Islet precursor cell (in vitro differentiated cells): ENCODE measurements around the gene PKP3.
"Not testable (repeated sequence)": the region's sequence is repeated elsewhere in the genome, so short reads cannot be mapped to it uniquely, and the experiment has no call there.

ENCODE experiments used
- DNase-seq: peaks from one replicate; pipeline ENCODE4 v3.0.0-alpha.2; 2018

The PKP3 gene

GRCh38 chr11:396511-396947 lies 2.5 kb downstream of the PKP3 start:
- no peak for DNase-seq

- DNase-seq, result no peak
These were observed 3.0 kb downstream of the PKP3 start for GRCh38 chr11:396948-397548.

- DNase-seq, result no peak
These were observed 4.8 kb downstream of the PKP3 start for GRCh38 chr11:398826-399225.

GRCh38 chr11:399731-400211 lies 5.8 kb downstream of the PKP3 start:
- no peak for DNase-seq

DNA sequence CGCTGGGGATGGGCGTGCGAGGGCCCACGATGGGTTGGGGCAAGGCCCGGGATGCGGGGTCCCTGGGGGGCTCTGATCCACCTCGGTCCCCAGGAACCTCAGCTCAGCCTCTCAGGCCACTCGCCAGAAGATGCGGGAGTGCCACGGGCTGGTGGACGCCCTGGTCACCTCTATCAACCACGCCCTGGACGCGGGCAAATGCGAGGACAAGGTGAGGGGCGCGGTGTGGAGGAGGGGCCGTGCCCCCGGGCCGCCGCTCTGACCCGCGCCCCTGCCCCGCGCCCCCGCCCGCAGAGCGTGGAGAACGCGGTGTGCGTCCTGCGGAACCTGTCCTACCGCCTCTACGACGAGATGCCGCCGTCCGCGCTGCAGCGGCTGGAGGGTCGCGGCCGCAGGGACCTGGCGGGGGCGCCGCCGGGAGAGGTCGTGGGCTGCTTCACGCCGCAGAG lies 6.3 kb downstream of the PKP3 start:
- DNase-seq, result no peak

- DNase-seq, result not testable (repeated sequence)
These were observed 7.2 kb downstream of the PKP3 start for GRCh38 chr11:401196-401595.

DNA sequence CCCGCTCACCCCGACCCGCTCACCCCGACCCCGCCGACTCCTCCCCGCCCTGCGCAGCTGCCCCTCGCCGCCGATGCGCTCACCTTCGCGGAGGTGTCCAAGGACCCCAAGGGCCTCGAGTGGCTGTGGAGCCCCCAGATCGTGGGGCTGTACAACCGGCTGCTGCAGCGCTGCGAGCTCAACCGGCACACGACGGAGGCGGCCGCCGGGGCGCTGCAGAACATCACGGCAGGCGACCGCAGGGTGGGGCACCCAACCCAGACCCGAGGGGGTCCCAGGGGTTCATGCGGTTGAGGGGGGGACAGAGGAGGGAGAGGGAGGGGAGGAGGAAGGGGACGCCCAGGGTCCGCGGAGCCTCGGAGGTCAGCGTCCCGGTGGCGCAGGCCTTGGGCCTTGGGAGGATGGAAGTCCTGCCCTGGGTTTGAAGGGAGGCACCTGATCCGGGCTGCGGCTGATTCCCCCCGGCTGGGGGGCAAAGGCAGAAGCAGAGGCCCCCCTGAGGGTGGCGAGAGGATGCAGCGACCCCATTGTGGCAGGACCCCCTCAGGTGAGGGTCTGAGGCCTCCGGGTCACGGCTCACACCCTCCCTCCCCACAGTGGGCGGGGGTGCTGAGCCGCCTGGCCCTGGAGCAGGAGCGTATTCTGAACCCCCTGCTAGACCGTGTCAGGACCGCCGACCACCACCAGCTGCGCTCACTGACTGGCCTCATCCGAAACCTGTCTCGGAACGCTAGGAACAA lies 9.2 kb downstream of the PKP3 start:
- DNase-seq, result no peak

- DNase-seq, result no peak
These were observed 9.9 kb downstream of the PKP3 start for GRCh38 chr11:403761-404431.

- no peak for DNase-seq
These were observed 10.7 kb downstream of the PKP3 start for GRCh38 chr11:404551-405264.

DNA sequence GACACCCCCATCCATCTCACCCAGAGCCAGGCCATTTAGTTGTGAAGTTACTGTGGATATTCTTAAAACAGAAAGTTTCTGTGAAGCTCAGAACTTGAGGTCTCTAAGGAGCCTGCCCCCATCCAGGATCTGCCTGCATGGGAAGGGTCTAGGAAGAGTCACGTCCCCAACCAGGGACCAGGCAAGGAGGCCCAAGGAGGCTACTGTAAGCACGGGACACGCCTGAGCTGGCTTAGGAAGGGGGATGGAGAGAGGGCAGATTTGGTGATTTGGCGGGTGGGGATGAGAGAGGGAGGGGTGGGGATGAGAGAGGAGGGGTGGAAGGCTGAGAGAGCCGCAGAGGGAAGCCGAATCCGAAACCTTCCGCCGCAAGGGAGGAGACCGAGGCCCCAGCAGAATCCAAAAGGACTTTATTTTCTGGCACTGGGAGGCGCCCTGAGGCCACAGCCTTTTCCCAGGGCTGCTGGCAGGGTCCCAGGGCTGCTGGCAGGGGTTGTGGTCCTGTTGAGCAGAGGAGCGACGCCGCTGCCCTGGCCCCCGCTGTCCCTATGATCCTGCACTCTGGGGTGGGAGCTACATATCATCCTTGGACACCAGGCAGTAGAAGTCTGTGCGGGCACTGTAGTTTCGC lies 11.4 kb downstream of the PKP3 start:
- DNase-seq, result no peak

- no peak for DNase-seq
These were observed 12.2 kb downstream of the PKP3 start for GRCh38 chr11:405954-406795.

GRCh38 chr11:406796-407650 lies 13.0 kb downstream of the PKP3 start:
- DNase-seq, result peak; percentile 92

GRCh38 chr11:407651-408123 lies 13.7 kb downstream of the PKP3 start:
- no peak for DNase-seq

GRCh38 chr11:408154-409007 lies 14.4 kb downstream of the PKP3 start:
- no peak for DNase-seq

- no peak for DNase-seq
These were observed 15.1 kb downstream of the PKP3 start for GRCh38 chr11:409008-409599.

GRCh38 chr11:409600-410483 lies 15.8 kb downstream of the PKP3 start:
- peak; percentile 75 for DNase-seq

- not testable (repeated sequence) for DNase-seq
These were observed 16.7 kb downstream of the PKP3 start for GRCh38 chr11:410711-411110.

GRCh38 chr11:411520-411919 lies 17.5 kb downstream of the PKP3 start:
- DNase-seq, result not testable (repeated sequence)
